ENCODE data around the gene RTN4R.

RTN4R gene

GRCh38 chr22:20236052-20236717 lies 31.9 kb downstream of the RTN4R start:
- TF ChIP-seq EZH2phosphoT487 (IDR thresholded peaks at IDR 0.05; ENCODE audit: borderline replicate concordance, low read length) (no peak), CTCF (IDR thresholded peaks at IDR 0.05; ENCODE audit: low read depth, low read length, poor library complexity, severe bottlenecking) (no peak)
- Histone ChIP-seq H3K27me3 (ENCODE audit: control insufficient read depth, low read length) (no peaks in the 10 kb centered on the region), H3K79me2 (ENCODE audit: control insufficient read depth, low read length) (no peaks in the 10 kb centered on the region), H3K27ac (ENCODE audit: low read depth, low read length) (no peak overlapping the region), H3K36me3 (ENCODE audit: control insufficient read depth, low read length) (no peaks in the 10 kb centered on the region), H3K4me1 (ENCODE audit: control insufficient read depth, low read length) (peaks cover 23% of the 10 kb centered on the region), H3K4me3 (ENCODE audit: low read length) (no peak overlapping the region), H3K9me3 (ENCODE audit: control insufficient read depth, insufficient read depth, low read length) (no peaks in the 10 kb centered on the region), H3K4me2 (ENCODE audit: low read length) (no peak overlapping the region), H4K20me1 (ENCODE audit: control insufficient read depth, insufficient read depth, low read depth, low read length) (no peaks in the 10 kb centered on the region), H3K9me2 (replicated peaks; ENCODE audit: control insufficient read depth, low read length) (no peaks in the 10 kb centered on the region), H3F3A (ENCODE audit: control insufficient read depth, insufficient read depth) (no peaks in the 10 kb centered on the region)

- Histone ChIP-seq H3K9me3 (ENCODE audit: control insufficient read depth, insufficient read depth, low read length) (no peaks in the 10 kb centered on the region), H3F3A (ENCODE audit: control insufficient read depth, insufficient read depth) (no peaks in the 10 kb centered on the region), H3K9me2 (replicated peaks; ENCODE audit: control insufficient read depth, low read length) (no peaks in the 10 kb centered on the region), H3K36me3 (ENCODE audit: control insufficient read depth, low read length) (no peaks in the 10 kb centered on the region), H3K4me1 (ENCODE audit: control insufficient read depth, low read length) (peaks cover 23% of the 10 kb centered on the region), H3K4me3 (ENCODE audit: low read length) (no peak overlapping the region), H3K27me3 (ENCODE audit: control insufficient read depth, low read length) (no peaks in the 10 kb centered on the region), H3K4me2 (ENCODE audit: low read length) (no peak overlapping the region), H4K20me1 (ENCODE audit: control insufficient read depth, insufficient read depth, low read depth, low read length) (no peaks in the 10 kb centered on the region), H3K27ac (ENCODE audit: low read depth, low read length) (no peak overlapping the region), H3K79me2 (ENCODE audit: control insufficient read depth, low read length) (no peaks in the 10 kb centered on the region)
- TF ChIP-seq EZH2phosphoT487 (IDR thresholded peaks at IDR 0.05; ENCODE audit: borderline replicate concordance, low read length), result no peak
- no peak for TF ChIP-seq CTCF (IDR thresholded peaks at IDR 0.05; ENCODE audit: low read depth, low read length, poor library complexity, severe bottlenecking)
These were observed 32.6 kb downstream of the RTN4R start for GRCh38 chr22:20235389-20235991.

- H3K4me1 ChIP-seq (ENCODE audit: control insufficient read depth, low read length), result peaks cover 23% of the 10 kb centered on the region
- H3K4me3 ChIP-seq (ENCODE audit: low read length), result no peak overlapping the region
- H3K27me3 ChIP-seq (ENCODE audit: control insufficient read depth, low read length), result no peaks in the 10 kb centered on the region
- H3F3A ChIP-seq (ENCODE audit: control insufficient read depth, insufficient read depth), result no peaks in the 10 kb centered on the region
- H3K4me2 ChIP-seq (ENCODE audit: low read length), result no peak overlapping the region
- no peak overlapping the region for H3K27ac ChIP-seq (ENCODE audit: low read depth, low read length)
- no peaks in the 10 kb centered on the region for H3K9me3 ChIP-seq (ENCODE audit: control insufficient read depth, insufficient read depth, low read length)
- TF ChIP-seq EZH2phosphoT487 (IDR thresholded peaks at IDR 0.05; ENCODE audit: borderline replicate concordance, low read length), result no peak
- no peak for TF ChIP-seq CTCF (IDR thresholded peaks at IDR 0.05; ENCODE audit: low read depth, low read length, poor library complexity, severe bottlenecking)
- no peaks in the 10 kb centered on the region for H3K36me3 ChIP-seq (ENCODE audit: control insufficient read depth, low read length)
- no peaks in the 10 kb centered on the region for H3K79me2 ChIP-seq (ENCODE audit: control insufficient read depth, low read length)
- H4K20me1 ChIP-seq (ENCODE audit: control insufficient read depth, insufficient read depth, low read depth, low read length), result no peaks in the 10 kb centered on the region
- H3K9me2 ChIP-seq (replicated peaks; ENCODE audit: control insufficient read depth, low read length), result no peaks in the 10 kb centered on the region
These were observed 33.2 kb downstream of the RTN4R start for GRCh38 chr22:20234760-20235388.

Data from DOHH2 (cell line).